Body of pancreas (tissue), 4 donors: ENCODE data around the gene SLC15A4. TPM values are rescaled to one million over a fixed set of nuclear protein-coding genes. Genes with fewer than 3 reads are reported as not detected.

Experiments
- ATAC-seq: fragments of 150-250 bp; one replicate; pipeline ENCODE4 v1.9.1; 2016
- DNase-seq, 4 donors: peaks; one replicate each; pipeline ENCODE4 v3.0.0-alpha.2; 2019
- H3K27ac ChIP-seq, 4 donors: fragments of 200-600 bp; sonication (generic); 1 replicate in 3 of 4; 2 replicates in 1 of 4; pipeline versions ENCODE4 v1.5.1 to v1.6.1; 2016 to 2019; ENCODE audit warnings: mild to moderate bottlenecking in 1 of 4, mixed read lengths in 1 of 4, moderate library complexity in 1 of 4
- H3K27me3 ChIP-seq, 2 donors: fragments of 200-600 bp; sonication (generic); one replicate each; pipeline ENCODE4 v1.6.0; 2016; ENCODE audit warnings: mild to moderate bottlenecking in 1 of 2
- H3K36me3 ChIP-seq, 2 donors: fragments of 200-600 bp; sonication (generic); replicated peaks in 1 of 2; 2 replicates each; pipeline ENCODE4 v1.5.1; 2016; ENCODE audit warnings: low read depth in 2 of 2; ENCODE audit not compliant: insufficient read depth in 1 of 2
- H3K4me1 ChIP-seq: fragments of 200-600 bp; sonication (generic); one replicate; pipeline ENCODE4 v1.6.0; 2016
- H3K4me3 ChIP-seq, 2 donors: fragments of 200-600 bp; sonication (generic); 1 replicate in 1 of 2; 2 replicates in 1 of 2; pipeline ENCODE4 v1.5.1; 2016 to 2019
- H3K9me3 ChIP-seq, 3 donors: fragments of 200-600 bp; sonication (generic); 1 replicate in 2 of 3; 2 replicates in 1 of 3; pipeline ENCODE4 v1.5.1; 2016
- POLR2A ChIP-seq, 3 donors: fragments of 450-650 bp; IDR thresholded peaks; one replicate each; pipeline ENCODE4 v1.6.1; 2016; ENCODE audit warnings: antibody characterized with exemption in 3 of 3, mild to moderate bottlenecking in 2 of 3
- WGBS, 2 donors: methylation state at CpG; one replicate each; pipeline ENCODE4 v1.1.5; 2017; 5-methylcytosine and 5-hydroxymethylcytosine counted together
- intact Hi-C: fragments of 100-400 bp; cut with DNase I; formaldehyde crosslinking; loops from one replicate; pipeline ENCODE4 v1.15.1; 2023
- total RNA-seq, 2 donors: library from RNA; depleted of rRNA; stranded (reverse); fragments of >200 nt; gene quantifications; one replicate each; pipeline ENCODE4 v1.1.0, GENCODE V29; 2016
- TF ChIP-seq, protein P1 (sequence below), 7 experiments: fragments of 450-650 bp in 4 of 7; fragments of 200-600 bp in 3 of 7; sonication (generic) in 3 of 7; IDR thresholded peaks; one replicate each; pipeline ENCODE4 v1.5.1; 2016 to 2019; ENCODE audit warnings: antibody characterized with exemption in 7 of 7

Gene SLC15A4
- total RNA-seq, 2 donors from 2014 or later, result 14.5 to 21.0 TPM

DNA sequence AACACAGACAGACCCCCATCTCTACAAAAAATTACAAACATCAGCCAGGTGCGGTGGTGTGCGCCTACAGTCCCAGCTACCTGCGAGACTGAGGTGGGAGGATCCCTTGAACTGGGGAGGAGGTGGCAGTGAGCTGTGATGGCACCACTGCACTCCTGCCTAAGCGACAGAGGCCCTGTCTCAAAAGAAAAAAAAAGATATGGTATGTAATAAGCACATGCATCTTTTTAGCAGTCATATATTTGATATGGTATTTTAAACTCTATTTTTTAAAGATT is 7.2 kb downstream of the SLC15A4 start:
- Histone ChIP-seq H3K27ac (peak overlapping the region in 1 of 4 donors; percentile 8), H3K36me3 (peaks cover 0 to 2% of the 10 kb centered on the region in 2 donors), H3K4me1 (peaks cover 53% of the 10 kb centered on the region), H3K4me3 (no peak overlapping the region), H3K9me3 (no peaks in the 10 kb centered on the region), H3K27me3 (no peaks in the 10 kb centered on the region)
- 94 to 95% methylated on average over 4 of the region's 4 CpGs for WGBS, 2 donors
- no peak for TF ChIP-seq POLR2A (IDR thresholded peaks at IDR 0.05)
- TF ChIP-seq, protein P1, sequence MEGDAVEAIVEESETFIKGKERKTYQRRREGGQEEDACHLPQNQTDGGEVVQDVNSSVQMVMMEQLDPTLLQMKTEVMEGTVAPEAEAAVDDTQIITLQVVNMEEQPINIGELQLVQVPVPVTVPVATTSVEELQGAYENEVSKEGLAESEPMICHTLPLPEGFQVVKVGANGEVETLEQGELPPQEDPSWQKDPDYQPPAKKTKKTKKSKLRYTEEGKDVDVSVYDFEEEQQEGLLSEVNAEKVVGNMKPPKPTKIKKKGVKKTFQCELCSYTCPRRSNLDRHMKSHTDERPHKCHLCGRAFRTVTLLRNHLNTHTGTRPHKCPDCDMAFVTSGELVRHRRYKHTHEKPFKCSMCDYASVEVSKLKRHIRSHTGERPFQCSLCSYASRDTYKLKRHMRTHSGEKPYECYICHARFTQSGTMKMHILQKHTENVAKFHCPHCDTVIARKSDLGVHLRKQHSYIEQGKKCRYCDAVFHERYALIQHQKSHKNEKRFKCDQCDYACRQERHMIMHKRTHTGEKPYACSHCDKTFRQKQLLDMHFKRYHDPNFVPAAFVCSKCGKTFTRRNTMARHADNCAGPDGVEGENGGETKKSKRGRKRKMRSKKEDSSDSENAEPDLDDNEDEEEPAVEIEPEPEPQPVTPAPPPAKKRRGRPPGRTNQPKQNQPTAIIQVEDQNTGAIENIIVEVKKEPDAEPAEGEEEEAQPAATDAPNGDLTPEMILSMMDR (IDR thresholded peaks at IDR 0.05), result no peak
- no peak for ATAC-seq
- intact Hi-C loops, result no loop called here
- no peak for DNase-seq

DNA sequence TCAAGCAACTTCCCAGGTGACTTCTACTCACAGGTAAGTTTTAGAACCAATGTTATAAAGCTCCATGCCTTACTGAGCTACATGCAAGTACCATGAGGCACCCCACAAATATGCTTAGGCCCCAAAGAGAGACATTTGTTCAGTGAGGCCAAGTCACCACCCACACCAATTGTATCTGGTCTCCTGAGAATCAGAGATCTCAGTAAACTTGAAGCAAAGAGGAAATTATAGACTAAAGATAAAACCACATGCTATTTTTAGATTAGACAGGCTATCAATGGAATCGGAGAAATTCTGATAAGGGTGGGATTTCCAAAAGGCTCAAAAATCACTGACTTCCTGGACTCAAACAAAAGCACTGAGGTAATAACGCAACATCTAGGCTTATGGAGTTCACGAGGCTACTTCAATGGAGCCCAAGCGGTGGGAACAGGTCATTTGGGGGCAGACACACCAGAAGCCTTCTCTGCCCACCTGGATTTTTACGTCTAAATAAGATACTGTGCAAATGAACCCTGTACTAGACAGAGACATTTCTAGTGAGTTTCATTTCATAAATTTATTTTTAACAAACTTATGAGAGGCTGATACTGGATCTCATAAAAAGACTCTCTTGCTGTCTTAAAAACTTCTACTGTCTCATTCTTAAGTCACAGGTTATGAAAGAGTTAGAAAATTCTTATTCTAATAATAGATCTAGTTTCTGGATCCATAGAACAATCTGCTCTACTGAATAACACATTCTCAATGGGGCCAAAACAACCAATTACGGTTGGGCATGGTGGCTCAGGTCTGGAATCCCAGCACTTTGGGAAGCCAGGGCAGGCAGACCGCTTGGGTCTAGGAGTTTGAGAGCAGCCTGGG is 7.7 kb downstream of the SLC15A4 start:
- Histone ChIP-seq H3K27me3 (no peaks in the 10 kb centered on the region), H3K4me1 (peaks cover 53% of the 10 kb centered on the region), H3K27ac (peak overlapping the region in 1 of 4 donors; percentile 8), H3K36me3 (peaks cover 0 to 2% of the 10 kb centered on the region in 2 donors), H3K9me3 (no peaks in the 10 kb centered on the region), H3K4me3 (no peak overlapping the region)
- ATAC-seq (no peak), DNase-seq (no peak)
- 82 to 86% methylated on average over 7 of the region's 7 CpGs for WGBS, 2 donors
- intact Hi-C loops, result no loop called here
- no peak for TF ChIP-seq POLR2A (IDR thresholded peaks at IDR 0.05)
- TF ChIP-seq, protein P1 (IDR thresholded peaks at IDR 0.05), result no peak

- DNase-seq, result peak in 1 of 4 donors; percentile 6
Observed at GRCh38 chr12:128814411-128815261, 9.1 kb downstream of the SLC15A4 start.

DNA sequence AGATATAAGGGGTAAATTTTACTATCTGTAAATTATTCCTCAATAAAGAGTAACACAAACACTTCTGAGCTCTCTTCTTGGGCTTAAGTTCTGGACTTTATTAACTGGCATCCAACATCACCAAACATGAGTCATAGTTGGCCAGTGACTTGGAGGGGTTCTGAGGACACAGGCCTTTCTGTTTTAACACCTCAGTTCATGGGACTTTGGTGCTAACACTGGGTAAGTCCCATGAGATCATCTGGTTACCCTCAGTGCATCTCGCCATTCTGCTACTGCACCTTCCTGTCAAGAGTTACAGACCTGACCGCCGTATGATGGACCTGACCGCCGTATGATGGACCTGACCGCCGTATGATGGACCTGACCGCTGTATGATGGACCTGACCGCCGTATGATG is 9.9 kb downstream of the SLC15A4 start:
- Histone ChIP-seq H3K27me3 (no peaks in the 10 kb centered on the region), H3K27ac (no peak overlapping the region), H3K4me1 (peaks cover 48% of the 10 kb centered on the region), H3K36me3 (peaks cover 0 to 4% of the 10 kb centered on the region in 2 donors), H3K4me3 (no peak overlapping the region), H3K9me3 (no peaks in the 10 kb centered on the region)
- TF ChIP-seq, protein P1 (IDR thresholded peaks at IDR 0.05), result no peak
- TF ChIP-seq POLR2A (IDR thresholded peaks at IDR 0.05), result no peak
- no peak for ATAC-seq
- peak in 1 of 4 donors; percentile 8 for DNase-seq
- intact Hi-C loops, result no loop called here
- WGBS, 2 donors, result 76 to 77% methylated on average over 10 of the region's 10 CpGs

More at GRCh38 chr12:128814411-128815261, 9.1 kb downstream of the SLC15A4 start:
- Histone ChIP-seq H3K27ac (no peak overlapping the region), H3K36me3 (peaks cover 0 to 2% of the 10 kb centered on the region in 2 donors), H3K27me3 (no peaks in the 10 kb centered on the region), H3K9me3 (no peaks in the 10 kb centered on the region), H3K4me1 (peaks cover 50% of the 10 kb centered on the region), H3K4me3 (no peak overlapping the region)
- TF ChIP-seq, protein P1 (IDR thresholded peaks at IDR 0.05), result no peak
- TF ChIP-seq POLR2A (IDR thresholded peaks at IDR 0.05), result no peak
- intact Hi-C loops, result no loop called here
- WGBS, 2 donors, result 94 to 95% methylated on average over 25 of the region's 25 CpGs
- ATAC-seq, result no peak
